Erythroblast (primary cell): ENCODE results near the gene NKD1.

Source experiments
- GATA1 ChIP-seq: IDR thresholded peaks from 2 replicates; pipeline ENCODE4 v1.6.1; 2011; ENCODE audit warnings: low read depth, mild to moderate bottlenecking, control low read depth, low read length, moderate library complexity
- POLR2A ChIP-seq: IDR thresholded peaks from 2 replicates; pipeline ENCODE4 v1.6.1; 2011; ENCODE audit warnings: mild to moderate bottlenecking, low read length

DNA sequence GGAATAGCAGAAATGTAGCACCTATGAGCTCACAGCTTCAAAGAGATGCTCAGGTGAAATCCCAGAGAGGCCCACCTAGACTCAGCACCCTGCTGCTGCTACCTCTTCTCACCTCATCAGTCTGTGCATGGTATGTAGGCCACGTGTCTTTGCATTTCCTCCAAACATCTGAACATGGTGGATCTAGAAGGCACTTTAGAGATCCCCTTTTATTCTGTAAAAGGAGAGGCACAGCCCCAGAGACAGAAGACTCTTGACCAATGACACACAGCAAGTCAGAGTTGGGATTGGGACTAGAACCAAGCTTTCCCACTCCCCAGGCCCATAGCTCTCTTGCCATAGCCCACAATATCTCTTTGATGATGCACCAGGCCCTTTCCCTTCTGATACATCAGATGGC is 19.4 kb upstream of the NKD1 start:
- TF ChIP-seq POLR2A = no peak
- TF ChIP-seq GATA1 = no peak
